IMR-90 (cell line): Measurements from ENCODE around the gene LRPAP1. TPM values are rescaled to one million over a fixed set of nuclear protein-coding genes. Genes with fewer than 3 reads are reported as not detected.
"Not testable (repeated sequence)": the region's sequence is repeated elsewhere in the genome, so short reads cannot be mapped to it uniquely, and the experiment has no call there.

Experiments used
- ATAC-seq: fragments of 200-7000 bp; cut with Tn5 transposase; 2 replicates; pipeline ENCODE4 v1.9.1; 2020; ENCODE audit warnings: low read depth, mild to moderate bottlenecking, moderate library complexity
- BruUV-seq: library from RNA; stranded (reverse); fragments of 400-500 nt; replicated peaks from 2 replicates; lab custom pipeline; 2021; lab: Mats Ljungman, UMichigan
- CTCF ChIA-PET: fragments of 300-600 bp; formaldehyde crosslinking; extraction: SDS; loops from one replicate; lab custom pipeline; 2021; ENCODE audit warnings: antibody characterized with exemption; lab: Yijun Ruan, JAX
- POLR2A ChIA-PET: fragments of 300-600 bp; sonication (Branson Sonifier 250); formaldehyde crosslinking; loops from one replicate; lab custom pipeline; 2022; ENCODE audit warnings: antibody characterized with exemption; ENCODE audit not compliant: unreplicated experiment; lab: Charles Lee
- DNase-seq: peaks from one replicate; pipeline ENCODE4 v3.0.0; 2013
- H2AFZ ChIP-seq: replicated peaks from 2 replicates; pipeline ENCODE3; 2013; ENCODE audit warnings: low read length, mild to moderate bottlenecking; ENCODE audit not compliant: poor library complexity
- H2AK5ac ChIP-seq: 2 replicates; pipeline ENCODE4 v1.6.1; 2013; ENCODE audit warnings: low read depth, low read length, inconsistent platforms
- H2AK9ac ChIP-seq: replicated peaks from 2 replicates; pipeline ENCODE3; 2013; ENCODE audit warnings: mild to moderate bottlenecking, low read depth, low read length, moderate library complexity; ENCODE audit not compliant: poor library complexity
- H2BK120ac ChIP-seq: 2 replicates; pipeline ENCODE4 v1.6.1; 2013; ENCODE audit warnings: low read depth, low read length, inconsistent platforms
- H2BK15ac ChIP-seq: 3 replicates; pipeline ENCODE4 v1.6.1; 2013; ENCODE audit warnings: low read depth, low read length, inconsistent platforms
- H2BK20ac ChIP-seq: 2 replicates; pipeline ENCODE4 v1.6.1; 2013; ENCODE audit warnings: low read depth, mild to moderate bottlenecking, inconsistent platforms, low read length, moderate library complexity
- H2BK5ac ChIP-seq: 2 replicates; pipeline ENCODE4 v1.6.1; 2013; ENCODE audit warnings: mild to moderate bottlenecking, low read depth, low read length, inconsistent platforms; ENCODE audit not compliant: poor library complexity, severe bottlenecking
- H3K14ac ChIP-seq: replicated peaks from 2 replicates; pipeline ENCODE4 v1.6.1; 2013; ENCODE audit warnings: low read depth, low read length, inconsistent platforms
- H3K18ac ChIP-seq: 2 replicates; pipeline ENCODE4 v1.6.1; 2013; ENCODE audit warnings: low read depth, low read length, control low read depth
- H3K23ac ChIP-seq: 2 replicates; pipeline ENCODE4 v1.6.1; 2013; ENCODE audit warnings: low read depth, low read length, inconsistent platforms
- H3K27ac ChIP-seq: 2 replicates; pipeline ENCODE4 v1.5.1; 2013; ENCODE audit warnings: mild to moderate bottlenecking, control low read depth, low read length; ENCODE audit not compliant: insufficient read depth
- H3K27me3 ChIP-seq: 2 replicates; pipeline ENCODE4 v1.6.1; 2013; ENCODE audit warnings: low read length; ENCODE audit not compliant: control insufficient read depth, insufficient read depth
- H3K36me3 ChIP-seq: 2 replicates; pipeline ENCODE4 v1.6.1; 2013; ENCODE audit warnings: low read length, mixed read lengths; ENCODE audit not compliant: control insufficient read depth, insufficient read depth
- H3K4ac ChIP-seq: 2 replicates; pipeline ENCODE4 v1.6.1; 2013; ENCODE audit warnings: low read depth, low read length, inconsistent platforms
- H3K4me1 ChIP-seq: 2 replicates; pipeline ENCODE4 v1.6.1; 2013; ENCODE audit warnings: low read length, mixed read lengths; ENCODE audit not compliant: control insufficient read depth, insufficient read depth
- H3K4me2 ChIP-seq: 2 replicates; pipeline ENCODE4 v1.6.1; 2013; ENCODE audit warnings: low read depth, mild to moderate bottlenecking, control low read depth, low read length, moderate library complexity
- H3K4me3 ChIP-seq: 2 replicates; pipeline ENCODE4 v1.5.1; 2013; ENCODE audit warnings: low read depth, mild to moderate bottlenecking, control low read depth, low read length, moderate library complexity; ENCODE audit not compliant: insufficient read depth
- H3K56ac ChIP-seq: 2 replicates; pipeline ENCODE4 v1.6.1; 2013; ENCODE audit warnings: low read length, inconsistent platforms; ENCODE audit not compliant: insufficient read depth; ENCODE audit errors: extremely low read depth
- H3K79me1 ChIP-seq, 2 experiments: 2 replicates each; pipeline ENCODE4 v1.6.1; 2013; ENCODE audit warnings: low read length in 2 of 2, inconsistent platforms in 1 of 2, low read depth in 1 of 2
- H3K9ac ChIP-seq: 2 replicates; pipeline ENCODE4 v1.6.1; 2013; ENCODE audit warnings: low read depth, low read length, control low read depth
- H3K9me1 ChIP-seq: 2 replicates; pipeline ENCODE4 v1.6.1; 2013; ENCODE audit warnings: low read length, inconsistent platforms; ENCODE audit not compliant: insufficient read depth
- H3K9me3 ChIP-seq: 2 replicates; pipeline ENCODE4 v1.6.1; 2013; ENCODE audit warnings: low read length; ENCODE audit not compliant: control insufficient read depth, insufficient read depth
- H4K20me1 ChIP-seq: 2 replicates; pipeline ENCODE4 v1.6.1; 2013; ENCODE audit warnings: low read length, inconsistent platforms; ENCODE audit not compliant: insufficient read depth
- H4K5ac ChIP-seq: 2 replicates; pipeline ENCODE4 v1.6.1; 2013; ENCODE audit warnings: mild to moderate bottlenecking, low read depth, low read length, control low read depth
- H4K8ac ChIP-seq, 2 experiments: 2 replicates each; pipeline ENCODE4 v1.6.1; 2013; ENCODE audit warnings: low read depth in 2 of 2, low read length in 2 of 2, control low read depth in 1 of 2, inconsistent platforms in 1 of 2
- H4K91ac ChIP-seq: 2 replicates; pipeline ENCODE4 v1.6.1; 2013; ENCODE audit warnings: low read depth, low read length, inconsistent platforms; ENCODE audit not compliant: insufficient read depth
- CHD1 ChIP-seq: IDR thresholded peaks from 2 replicates; pipeline ENCODE4 v1.6.1; 2012; ENCODE audit warnings: low read depth, low read length, improper control_type of control experiment
- MAZ ChIP-seq: IDR thresholded peaks from 2 replicates; pipeline ENCODE4 v1.6.1; 2012; ENCODE audit warnings: low read depth, mild to moderate bottlenecking, low read length, improper control_type of control experiment, moderate library complexity, borderline replicate concordance
- MXI1 ChIP-seq: IDR thresholded peaks from 2 replicates; pipeline ENCODE4 v1.6.1; 2012; ENCODE audit warnings: low read depth, mild to moderate bottlenecking, low read length, moderate library complexity, borderline replicate concordance
- WGBS, 2 experiments: methylation state at CpG; one replicate each; pipeline versions ENCODE4 v1.1.5 to v1.1.7; 2013; ENCODE audit warnings: missing lambda C conversion rate in 2 of 2; ENCODE audit not compliant: insufficient read length in 1 of 2; ENCODE audit errors: extremely low coverage in 2 of 2; 5-methylcytosine and 5-hydroxymethylcytosine counted together
- dilution Hi-C: fragments of 300-500 bp; cut with HindIII; formaldehyde crosslinking; loops from one replicate; pipeline ENCODE4 v1.14.3; 2018; ENCODE audit warnings: low sequenced_read_pairs; ENCODE audit not compliant: unreplicated experiment
- in situ Hi-C: fragments of 300-500 bp; cut with MboI; formaldehyde crosslinking; loops from 3 replicates; pipeline ENCODE4 v1.14.3; 2019; ENCODE audit warnings: low sequenced_read_pairs, inconsistent platforms, mixed read lengths
- intact Hi-C: fragments of 100-400 bp; cut with micrococcal nuclease; formaldehyde crosslinking; loops from 2 replicates; pipeline ENCODE4 v1.10.0; 2022
- polyA plus RNA-seq, 3 experiments: library from polyadenylated mRNA; depleted of rRNA; stranded (reverse); fragments of >200 nt; gene quantifications; 2 replicates each; pipeline ENCODE4 v1.2.3, GENCODE V29; 2012; ENCODE audit warnings: low replicate concordance in 1 of 3
- total RNA-seq: library from RNA; depleted of rRNA; stranded (reverse); fragments of >200 nt; gene quantifications from 2 replicates; pipeline ENCODE4 v1.2.3, GENCODE V29; 2012

Gene LRPAP1
- total and polyA plus RNA-seq, 2 of the 4 experiments (the other 2 are of a cell fraction): 135 to 175 TPM

DNA sequence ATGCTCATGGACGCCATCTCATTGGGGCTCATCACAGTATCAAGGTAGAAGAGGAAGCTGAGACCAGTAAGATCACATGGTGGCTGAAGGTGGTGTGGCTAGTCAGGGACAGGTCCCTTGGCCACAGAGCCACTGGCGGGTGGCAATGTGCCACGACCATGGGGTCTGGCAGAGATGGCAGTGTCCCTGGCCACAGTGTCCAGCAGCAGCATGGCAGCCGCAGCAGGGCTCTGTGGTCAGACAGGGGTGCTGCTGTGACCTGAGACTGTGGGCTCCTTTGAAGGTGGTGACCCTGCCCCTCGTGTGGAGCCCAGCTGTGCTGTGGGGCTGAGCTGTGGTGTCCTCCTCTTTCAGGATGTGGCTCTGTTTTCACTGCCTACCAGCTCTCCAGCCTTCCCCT, 71.3 kb downstream of the LRPAP1 start:
- H4K20me1 ChIP-seq: no peaks in the 10 kb centered on the region
- H3K9me1 ChIP-seq: no peaks in the 10 kb centered on the region
- no peak overlapping the region for H2AFZ ChIP-seq
- DNase-seq (no peak), ATAC-seq (no peak)
- no peak overlapping the region for H3K27ac ChIP-seq
- H3K23ac ChIP-seq: no peak overlapping the region
- H3K27me3 ChIP-seq: peaks cover 53% of the 10 kb centered on the region
- no peak for TF ChIP-seq MXI1
- no peak for TF ChIP-seq MAZ
- no peak for TF ChIP-seq CHD1
- intact Hi-C loops (no loop called here), in situ Hi-C loops (no loop called here), dilution Hi-C loops (no loop called here)
- no peak overlapping the region for H3K14ac ChIP-seq
- no peak overlapping the region for H2BK5ac ChIP-seq
- H3K79me1 ChIP-seq: no peaks in the 10 kb centered on the region
- H2BK120ac ChIP-seq: no peak overlapping the region
- no peaks in the 10 kb centered on the region for H3K36me3 ChIP-seq
- H3K9ac ChIP-seq: no peak overlapping the region
- no TSS peak for BruUV-seq
- H4K5ac ChIP-seq: no peak overlapping the region
- no peak overlapping the region for H2AK5ac ChIP-seq
- ChIA-PET CTCF (no interaction called here), POLR2A (no interaction called here)
- no peak overlapping the region for H3K18ac ChIP-seq
- no peak overlapping the region for H3K56ac ChIP-seq
- H3K4me3 ChIP-seq: no peak overlapping the region
- no peak overlapping the region for H2AK9ac ChIP-seq
- no peaks in the 10 kb centered on the region for H3K9me3 ChIP-seq
- H4K8ac ChIP-seq: no peak overlapping the region
- H2BK15ac ChIP-seq: no peak overlapping the region
- H4K91ac ChIP-seq: no peak overlapping the region
- H2BK20ac ChIP-seq: no peak overlapping the region
- H3K4me2 ChIP-seq: no peak overlapping the region
- no peak overlapping the region for H3K4ac ChIP-seq
- no peaks in the 10 kb centered on the region for H3K4me1 ChIP-seq
- WGBS, 2 experiments: 83% methylated on average over 1 of the region's 5 CpGs; no CpG with 5 or more reads in 1 of the 2 experiments

DNA sequence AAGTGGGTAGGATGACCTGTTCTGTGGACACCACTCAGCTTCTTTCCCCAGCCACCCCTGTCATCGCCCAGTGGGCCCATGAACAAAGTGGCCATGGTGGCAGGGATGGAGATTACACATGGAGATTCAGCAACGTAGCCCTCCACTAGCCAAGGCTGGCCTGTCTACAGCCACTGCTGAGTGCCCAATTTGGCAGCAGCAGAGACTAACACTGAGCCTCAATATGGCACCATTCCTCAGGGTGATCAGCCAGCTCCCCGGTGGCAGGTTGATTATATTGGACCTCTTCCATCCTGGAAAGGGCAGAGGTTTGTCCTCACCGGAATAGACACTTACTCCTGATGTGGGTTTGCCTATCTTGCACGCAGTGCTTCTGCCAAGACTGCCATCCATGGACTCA, 73.1 kb downstream of the LRPAP1 start:
- H2AK9ac ChIP-seq, H3K14ac ChIP-seq, H4K8ac ChIP-seq, BruUV-seq, H3K4ac ChIP-seq, H4K20me1 ChIP-seq, H3K4me1 ChIP-seq, H4K91ac ChIP-seq, in situ Hi-C loops, H3K79me1 ChIP-seq, H2BK15ac ChIP-seq, H3K18ac ChIP-seq, CTCF ChIA-PET, H2BK5ac ChIP-seq, H2AFZ ChIP-seq, H2AK5ac ChIP-seq, H3K4me2 ChIP-seq, DNase-seq, dilution Hi-C loops, intact Hi-C loops, H3K36me3 ChIP-seq, H4K5ac ChIP-seq, H3K23ac ChIP-seq, H3K9ac ChIP-seq, H3K27ac ChIP-seq, ATAC-seq, H2BK120ac ChIP-seq, H2BK20ac ChIP-seq, H3K9me3 ChIP-seq, H3K56ac ChIP-seq, H3K9me1 ChIP-seq, H3K4me3 ChIP-seq, POLR2A ChIA-PET: not testable (repeated sequence)
- 81% methylated on average over 2 of the region's 5 CpGs; no CpG with 5 or more reads in 1 of the 2 experiments for WGBS, 2 experiments
- peaks cover 39% of the 10 kb centered on the region for H3K27me3 ChIP-seq
